H9 (cell line): ENCODE measurements around the gene TBC1D10B. TPM values are rescaled to one million over a fixed set of nuclear protein-coding genes. Genes with fewer than 3 reads are reported as not detected.

ENCODE experiments used
- DNase-seq: peaks from one replicate; pipeline ENCODE4 v3.0.0-alpha.2; 2017
- H2AFZ ChIP-seq: one replicate; pipeline ENCODE4 v1.6.1; 2013; ENCODE audit warnings: mild to moderate bottlenecking, low read length, control low read depth, moderate library complexity
- H2AK5ac ChIP-seq: 2 replicates; pipeline ENCODE4 v1.6.1; 2013; ENCODE audit warnings: low read length, control low read depth, mixed read lengths; ENCODE audit not compliant: insufficient read length
- H2BK120ac ChIP-seq: one replicate; pipeline ENCODE4 v1.6.1; 2013; ENCODE audit warnings: low read depth, mild to moderate bottlenecking, low read length, control low read depth, inconsistent platforms; ENCODE audit not compliant: poor library complexity, severe bottlenecking
- H2BK12ac ChIP-seq: 2 replicates; pipeline ENCODE4 v1.6.1; 2013; ENCODE audit warnings: low read length, control low read depth, mixed read lengths, low read depth; ENCODE audit not compliant: insufficient read length
- H2BK15ac ChIP-seq: 2 replicates; pipeline ENCODE4 v1.6.1; 2013; ENCODE audit warnings: low read depth, low read length, control low read depth
- H2BK20ac ChIP-seq: one replicate; pipeline ENCODE4 v1.6.1; 2013; ENCODE audit warnings: low read depth, mild to moderate bottlenecking, low read length, control low read depth, inconsistent platforms; ENCODE audit not compliant: poor library complexity, severe bottlenecking
- H2BK5ac ChIP-seq: 2 replicates; pipeline ENCODE4 v1.6.1; 2013; ENCODE audit warnings: low read length, control low read depth, mixed read lengths; ENCODE audit not compliant: insufficient read length
- H3K14ac ChIP-seq: 2 replicates; pipeline ENCODE4 v1.6.1; 2013; ENCODE audit warnings: low read length, control low read depth; ENCODE audit not compliant: insufficient read depth
- H3K18ac ChIP-seq: 2 replicates; pipeline ENCODE4 v1.6.1; 2013; ENCODE audit warnings: low read depth, mild to moderate bottlenecking, mixed read lengths, low read length, control low read depth; ENCODE audit not compliant: insufficient read length
- H3K23ac ChIP-seq: 2 replicates; pipeline ENCODE4 v1.6.1; 2013; ENCODE audit warnings: low read length, control low read depth, mixed read lengths, low read depth; ENCODE audit not compliant: insufficient read length
- H3K23me2 ChIP-seq: 2 replicates; pipeline ENCODE4 v1.6.1; 2013; ENCODE audit warnings: low read depth, mild to moderate bottlenecking, mixed read lengths, low read length, control low read depth; ENCODE audit not compliant: insufficient read length, poor library complexity, severe bottlenecking
- H3K27ac ChIP-seq: 2 replicates; pipeline ENCODE4 v1.5.1; 2013; ENCODE audit warnings: low read length, control low read depth, mixed read lengths, low read depth; ENCODE audit not compliant: insufficient read length
- H3K27me3 ChIP-seq: 2 replicates; pipeline ENCODE4 v1.6.1; 2013; ENCODE audit warnings: low read length, control low read depth, inconsistent platforms; ENCODE audit not compliant: insufficient read depth
- H3K4ac ChIP-seq: 2 replicates; pipeline ENCODE4 v1.6.1; 2013; ENCODE audit warnings: low read depth, mild to moderate bottlenecking, control low read depth, inconsistent platforms, low read length, moderate library complexity
- H3K4me1 ChIP-seq: 2 replicates; pipeline ENCODE4 v1.6.1; 2013; ENCODE audit warnings: low read length, control low read depth, inconsistent platforms; ENCODE audit not compliant: insufficient read depth
- H3K4me2 ChIP-seq: 2 replicates; pipeline ENCODE4 v1.6.1; 2013; ENCODE audit warnings: low read length, control low read depth, mixed read lengths; ENCODE audit not compliant: insufficient read length, insufficient read depth
- H3K56ac ChIP-seq: 2 replicates; pipeline ENCODE4 v1.6.1; 2013; ENCODE audit warnings: low read depth, mild to moderate bottlenecking, mixed read lengths, low read length, control low read depth; ENCODE audit not compliant: insufficient read length
- H3K79me1 ChIP-seq: 2 replicates; pipeline ENCODE4 v1.6.1; 2013; ENCODE audit warnings: low read depth, mild to moderate bottlenecking, moderate library complexity, low read length, control low read depth, inconsistent platforms; ENCODE audit not compliant: insufficient read depth, poor library complexity, severe bottlenecking
- H3K79me2 ChIP-seq: 2 replicates; pipeline ENCODE4 v1.6.1; 2013; ENCODE audit warnings: low read length, control low read depth, inconsistent platforms; ENCODE audit not compliant: insufficient read depth
- H3K9ac ChIP-seq: 2 replicates; pipeline ENCODE4 v1.6.1; 2013; ENCODE audit warnings: low read length, control low read depth, mixed read lengths; ENCODE audit not compliant: insufficient read length; ENCODE audit errors: extremely low read depth
- H3K9me3 ChIP-seq: one replicate; pipeline ENCODE4 v1.6.1; 2013; ENCODE audit warnings: low read depth, low read length, inconsistent platforms; ENCODE audit not compliant: control insufficient read depth
- H3T11ph ChIP-seq: one replicate; pipeline ENCODE4 v1.6.1; 2013; ENCODE audit warnings: mild to moderate bottlenecking, low read length, control low read depth, inconsistent platforms
- H4K20me1 ChIP-seq: one replicate; pipeline ENCODE4 v1.6.1; 2013; ENCODE audit not compliant: control insufficient read depth, insufficient read length, insufficient read depth
- H4K5ac ChIP-seq: 2 replicates; pipeline ENCODE4 v1.6.1; 2013; ENCODE audit warnings: low read depth, mild to moderate bottlenecking, mixed read lengths, low read length, control low read depth; ENCODE audit not compliant: insufficient read length
- H4K8ac ChIP-seq: replicated peaks from 2 replicates; pipeline ENCODE4 v1.6.1; 2013; ENCODE audit warnings: low read length, control low read depth, mixed read lengths, low read depth; ENCODE audit not compliant: insufficient read length
- H4K91ac ChIP-seq: 2 replicates; pipeline ENCODE4 v1.6.1; 2013; ENCODE audit warnings: low read depth, mild to moderate bottlenecking, moderate library complexity, mixed read lengths, low read length, control low read depth; ENCODE audit not compliant: insufficient read length
- H3K27ac Mint-ChIP-seq, 3 experiments: 2 replicates in 2 of 3; 3 replicates in 1 of 3; pipeline ENCODE4 v1.8.0; 2020 to 2021; ENCODE audit warnings: mixed read lengths in 3 of 3, mild to moderate bottlenecking in 1 of 3, moderate library complexity in 1 of 3
- H3K27me3 Mint-ChIP-seq: 2 replicates; pipeline ENCODE4 v1.8.0; 2021; ENCODE audit warnings: low read depth, mild to moderate bottlenecking, moderate library complexity, mixed read lengths
- H3K36me3 Mint-ChIP-seq, 3 experiments: 2 replicates in 2 of 3; 3 replicates in 1 of 3; pipeline ENCODE4 v1.8.0; 2020 to 2021; ENCODE audit warnings: low read depth in 3 of 3, mixed read lengths in 3 of 3; ENCODE audit not compliant: insufficient read depth in 1 of 3
- H3K4me1 Mint-ChIP-seq, 2 experiments: 2 replicates each; pipeline ENCODE4 v1.8.0; 2020; ENCODE audit warnings: mixed read lengths in 2 of 2
- H3K4me3 Mint-ChIP-seq, 2 experiments: 2 replicates in 1 of 2; 3 replicates in 1 of 2; pipeline ENCODE4 v1.8.0; 2020 to 2021; ENCODE audit warnings: mild to moderate bottlenecking in 2 of 2, mixed read lengths in 2 of 2, moderate library complexity in 1 of 2
- H3K9me3 Mint-ChIP-seq, 2 experiments: 2 replicates in 1 of 2; 3 replicates in 1 of 2; pipeline ENCODE4 v1.8.0; 2020; ENCODE audit warnings: mild to moderate bottlenecking in 2 of 2, mixed read lengths in 2 of 2, moderate library complexity in 1 of 2
- WGBS: extraction: QIAGEN DNeasy Blood & Tissue Kit; methylation state at CpG from one replicate; pipeline ENCODE4 v1.1.7; 2013; ENCODE audit warnings: missing lambda C conversion rate, low lambda C conversion rate, mixed read lengths; ENCODE audit not compliant: insufficient read length; ENCODE audit errors: extremely low coverage; 5-methylcytosine and 5-hydroxymethylcytosine counted together
- total RNA-seq: library from RNA; stranded (reverse); gene quantifications from 2 replicates; pipeline ENCODE4 v1.2.1, GENCODE V29; 2021
- TF ChIP-seq, protein P1 (sequence below): fragments of 200-600 bp; sonication (generic); conservative IDR thresholded peaks from 3 replicates; pipeline ENCODE4 v1.8.0; 2021; ENCODE audit warnings: antibody characterized with exemption, mild to moderate bottlenecking

The TBC1D10B gene
- total RNA-seq, 1 experiment from 2014 or later, result 25.6 TPM

DNA sequence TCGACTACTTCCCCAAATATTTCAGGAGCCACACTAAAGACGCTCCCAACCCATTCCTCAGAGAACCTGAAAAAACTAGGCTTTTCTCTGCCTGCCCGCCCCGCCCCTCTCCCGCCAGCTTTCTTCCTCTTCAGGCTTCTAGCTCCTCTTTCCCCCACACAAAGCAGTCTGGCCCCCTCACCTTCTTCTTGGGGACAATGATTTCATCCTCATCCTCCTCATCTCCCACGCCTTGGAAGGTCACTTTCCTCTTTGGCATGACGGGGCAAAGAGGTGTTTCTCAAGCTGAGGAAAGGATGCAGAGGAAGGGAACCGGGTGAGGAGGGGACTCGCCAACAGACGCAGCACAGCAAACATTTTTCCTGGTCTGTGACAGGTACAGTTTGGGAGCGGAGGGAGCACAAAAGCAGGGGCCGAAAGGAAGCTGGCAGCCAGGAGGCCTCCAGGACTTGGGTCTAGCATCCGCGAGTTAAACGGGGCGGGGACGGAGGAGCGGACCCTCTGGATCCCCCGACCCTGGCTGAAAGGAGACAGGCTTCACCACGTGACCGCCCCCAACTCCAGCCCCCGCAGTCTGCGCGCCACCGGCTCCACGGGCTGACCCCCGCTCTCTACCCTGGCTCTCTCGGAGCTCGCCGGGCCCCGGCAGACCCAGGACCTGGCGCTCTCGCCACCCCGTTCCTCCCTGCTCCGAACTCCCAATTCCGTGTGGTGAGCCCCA, 15.7 kb downstream of the TBC1D10B start:
- H3K4me1 ChIP-seq, result no peaks in the 10 kb centered on the region
- peak overlapping the region; percentile 97 for H3K27ac ChIP-seq
- H2BK15ac ChIP-seq, result no peak overlapping the region
- H3K4me2 ChIP-seq, result peak overlapping the region; percentile 96
- peak overlapping the region; percentile 94 for H3K9ac ChIP-seq
- DNase-seq, result no peak
- H4K20me1 ChIP-seq, result no peaks in the 10 kb centered on the region
- no peaks in the 10 kb centered on the region; the same call in 1 of the 2 replicates for H3K27me3 Mint-ChIP-seq
- peak overlapping the region; percentile 95 to 98 for H3K4me3 Mint-ChIP-seq
- H3K79me1 ChIP-seq, result peaks cover 8% of the 10 kb centered on the region
- H3K56ac ChIP-seq, result no peak overlapping the region
- H3K36me3 Mint-ChIP-seq, result peaks cover 27 to 71% (median 63%) of the 10 kb centered on the region in 3 experiments; a peak in 6 of 7 replicates
- H3K9me3 Mint-ChIP-seq, result no peaks in the 10 kb centered on the region
- H3K27me3 ChIP-seq, result no peaks in the 10 kb centered on the region
- no peak overlapping the region for H2BK20ac ChIP-seq
- H4K8ac ChIP-seq, result no peak overlapping the region
- peak overlapping the region; percentile 95 for H3K14ac ChIP-seq
- no peak overlapping the region for H4K5ac ChIP-seq
- H3T11ph ChIP-seq, result no peak overlapping the region
- TF ChIP-seq, protein P1, sequence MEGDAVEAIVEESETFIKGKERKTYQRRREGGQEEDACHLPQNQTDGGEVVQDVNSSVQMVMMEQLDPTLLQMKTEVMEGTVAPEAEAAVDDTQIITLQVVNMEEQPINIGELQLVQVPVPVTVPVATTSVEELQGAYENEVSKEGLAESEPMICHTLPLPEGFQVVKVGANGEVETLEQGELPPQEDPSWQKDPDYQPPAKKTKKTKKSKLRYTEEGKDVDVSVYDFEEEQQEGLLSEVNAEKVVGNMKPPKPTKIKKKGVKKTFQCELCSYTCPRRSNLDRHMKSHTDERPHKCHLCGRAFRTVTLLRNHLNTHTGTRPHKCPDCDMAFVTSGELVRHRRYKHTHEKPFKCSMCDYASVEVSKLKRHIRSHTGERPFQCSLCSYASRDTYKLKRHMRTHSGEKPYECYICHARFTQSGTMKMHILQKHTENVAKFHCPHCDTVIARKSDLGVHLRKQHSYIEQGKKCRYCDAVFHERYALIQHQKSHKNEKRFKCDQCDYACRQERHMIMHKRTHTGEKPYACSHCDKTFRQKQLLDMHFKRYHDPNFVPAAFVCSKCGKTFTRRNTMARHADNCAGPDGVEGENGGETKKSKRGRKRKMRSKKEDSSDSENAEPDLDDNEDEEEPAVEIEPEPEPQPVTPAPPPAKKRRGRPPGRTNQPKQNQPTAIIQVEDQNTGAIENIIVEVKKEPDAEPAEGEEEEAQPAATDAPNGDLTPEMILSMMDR, result no peak
- no peak overlapping the region for H2BK5ac ChIP-seq
- peak overlapping the region; percentile 75 for H2BK120ac ChIP-seq
- whole genome bisulfite sequencing, result no CpG with 5 or more reads among the region's 36 CpGs
- H2AFZ ChIP-seq, result no peak overlapping the region
- H2AK5ac ChIP-seq, result no peak overlapping the region
- H3K4ac ChIP-seq, result peak overlapping the region; percentile 46; the same call in 1 of the 2 replicates
- H3K23ac ChIP-seq, result no peak overlapping the region
- peak overlapping the region; percentile 99 for H3K27ac Mint-ChIP-seq
- H3K18ac ChIP-seq, result peak overlapping the region; percentile 88
- peaks cover 13% of the 10 kb centered on the region for H3K23me2 ChIP-seq
- H4K91ac ChIP-seq, result no peak overlapping the region
- H2BK12ac ChIP-seq, result no peak overlapping the region
- peaks cover 3% of the 10 kb centered on the region; the same call in 1 of the 2 replicates for H3K79me2 ChIP-seq
- peaks cover 19 to 27% of the 10 kb centered on the region in 2 experiments for H3K4me1 Mint-ChIP-seq
- no peaks in the 10 kb centered on the region for H3K9me3 ChIP-seq
